Omental fat pad (tissue), 4 donors: ENCODE measurements around the gene PHF21B. TPM values are rescaled to one million over a fixed set of nuclear protein-coding genes. Genes with fewer than 3 reads are reported as not detected.

ENCODE experiments used
- ATAC-seq: fragments of 150-250 bp; one replicate; pipeline ENCODE4 v1.9.1; 2016; ENCODE audit warnings: mild to moderate bottlenecking, moderate library complexity; ENCODE audit not compliant: low FRiP score
- DNase-seq: peaks from one replicate; pipeline ENCODE4 v3.0.0-alpha.2; 2019; ENCODE audit warnings: low spot score
- total RNA-seq, 4 donors: library from RNA; depleted of rRNA; stranded (reverse); fragments of >200 nt; gene quantifications; one replicate each; pipeline ENCODE4 v1.1.0, GENCODE V29; 2016
- TF ChIP-seq, protein P1 (sequence below), 3 donors: fragments of 450-650 bp; IDR thresholded peaks; one replicate each; pipeline ENCODE4 v1.5.1; 2016 to 2017; ENCODE audit warnings: antibody characterized with exemption in 3 of 3, mild to moderate bottlenecking in 3 of 3, moderate library complexity in 2 of 3

The PHF21B gene
- total RNA-seq, 4 donors from 2014 or later, result 0.44 TPM; not detected in 3

DNA sequence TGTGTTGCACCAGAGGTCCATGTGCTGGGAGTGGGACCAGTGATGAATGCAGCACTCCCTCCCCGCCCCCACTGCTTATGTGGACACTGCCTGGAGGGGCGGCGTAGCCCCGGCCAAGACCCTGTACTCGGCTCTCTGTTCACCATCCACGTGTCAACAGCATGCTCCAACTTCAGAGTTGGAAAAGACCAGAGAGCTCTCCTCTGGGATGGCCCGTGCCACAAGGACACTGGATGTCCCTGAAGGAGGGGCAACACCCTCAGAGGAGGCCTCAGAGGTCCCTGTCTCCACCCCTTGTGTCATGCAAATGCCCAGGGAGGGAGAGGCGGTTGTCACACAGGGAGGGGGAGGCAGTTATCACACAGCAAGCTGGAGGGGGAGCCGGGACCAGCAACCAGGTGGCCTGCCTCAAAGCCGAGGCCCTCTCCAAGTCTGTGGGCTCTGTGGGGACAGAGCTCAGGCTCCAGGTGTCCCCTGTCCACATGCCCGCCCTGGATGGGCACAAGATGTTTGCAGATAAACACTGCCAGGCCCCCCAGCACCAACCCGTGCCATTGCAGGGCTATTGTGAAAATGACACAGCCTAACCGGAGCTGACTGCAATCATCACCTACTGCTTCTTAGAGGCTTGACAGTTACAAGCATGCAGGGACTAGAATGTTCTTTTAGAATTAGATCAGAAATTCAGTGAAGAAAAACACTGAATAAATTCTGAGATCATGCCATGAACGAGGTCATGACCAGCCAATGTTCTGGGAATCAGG lies 121.1 kb downstream of the PHF21B start:
- ATAC-seq, result no peak
- no peak for DNase-seq

DNA sequence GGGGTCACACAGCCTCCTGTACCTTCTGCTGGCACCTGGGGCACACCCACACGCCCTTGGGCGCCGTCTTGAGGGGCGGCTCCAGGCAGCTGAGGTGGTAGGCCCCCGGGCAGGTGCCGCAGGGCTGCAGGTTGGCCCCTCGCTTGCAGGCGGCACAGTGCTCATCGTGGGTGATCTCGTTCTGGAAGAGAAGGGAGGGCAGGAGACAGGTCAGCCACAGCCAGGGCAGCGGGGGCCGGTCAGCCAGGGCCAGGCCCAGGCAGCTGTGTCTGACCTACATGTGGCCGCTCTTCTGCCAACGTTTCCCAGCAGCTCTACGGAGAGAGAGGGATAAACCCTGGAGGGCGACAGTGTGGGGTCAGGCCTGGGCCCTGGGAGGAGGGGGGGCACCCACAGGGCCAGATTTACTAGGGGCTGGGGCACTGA lies 121.9 kb downstream of the PHF21B start:
- TF ChIP-seq, protein P1, sequence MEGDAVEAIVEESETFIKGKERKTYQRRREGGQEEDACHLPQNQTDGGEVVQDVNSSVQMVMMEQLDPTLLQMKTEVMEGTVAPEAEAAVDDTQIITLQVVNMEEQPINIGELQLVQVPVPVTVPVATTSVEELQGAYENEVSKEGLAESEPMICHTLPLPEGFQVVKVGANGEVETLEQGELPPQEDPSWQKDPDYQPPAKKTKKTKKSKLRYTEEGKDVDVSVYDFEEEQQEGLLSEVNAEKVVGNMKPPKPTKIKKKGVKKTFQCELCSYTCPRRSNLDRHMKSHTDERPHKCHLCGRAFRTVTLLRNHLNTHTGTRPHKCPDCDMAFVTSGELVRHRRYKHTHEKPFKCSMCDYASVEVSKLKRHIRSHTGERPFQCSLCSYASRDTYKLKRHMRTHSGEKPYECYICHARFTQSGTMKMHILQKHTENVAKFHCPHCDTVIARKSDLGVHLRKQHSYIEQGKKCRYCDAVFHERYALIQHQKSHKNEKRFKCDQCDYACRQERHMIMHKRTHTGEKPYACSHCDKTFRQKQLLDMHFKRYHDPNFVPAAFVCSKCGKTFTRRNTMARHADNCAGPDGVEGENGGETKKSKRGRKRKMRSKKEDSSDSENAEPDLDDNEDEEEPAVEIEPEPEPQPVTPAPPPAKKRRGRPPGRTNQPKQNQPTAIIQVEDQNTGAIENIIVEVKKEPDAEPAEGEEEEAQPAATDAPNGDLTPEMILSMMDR (IDR thresholded peaks at IDR 0.05), result no peak
- DNase-seq, result no peak
- ATAC-seq, result no peak

More for the DNA sequence above, 121.1 kb downstream of the PHF21B start:
- TF ChIP-seq, protein P1 (IDR thresholded peaks at IDR 0.05), result no peak

DNA sequence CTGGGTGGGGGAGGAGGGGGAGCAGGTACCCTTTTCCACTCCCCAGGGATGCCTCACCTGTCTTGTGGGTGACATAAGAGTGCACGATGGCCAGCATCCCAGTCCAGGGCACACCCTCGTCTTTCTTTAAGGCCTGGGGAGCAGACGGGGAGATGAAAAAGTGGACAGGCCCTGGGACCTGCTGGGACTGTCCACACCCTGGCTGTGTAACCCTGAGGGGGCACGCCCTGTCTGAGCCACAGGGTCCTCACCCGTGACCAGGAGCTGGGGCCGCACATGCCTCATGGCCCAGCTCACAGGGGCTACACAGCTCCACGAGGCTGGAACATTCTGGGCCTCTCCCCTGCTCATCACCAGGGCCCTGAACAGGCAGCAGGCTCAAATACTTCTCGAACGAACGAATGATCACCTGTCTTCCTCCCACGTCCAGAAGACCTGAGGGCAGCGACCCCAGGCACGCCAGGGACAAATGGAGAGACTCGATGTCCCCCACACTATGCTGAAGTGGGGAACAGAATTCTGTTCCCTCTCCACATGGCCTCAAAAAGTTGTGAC lies 123.9 kb downstream of the PHF21B start:
- DNase-seq (no peak), ATAC-seq (no peak)
- TF ChIP-seq, protein P1 (IDR thresholded peaks at IDR 0.05), result no peak

DNA sequence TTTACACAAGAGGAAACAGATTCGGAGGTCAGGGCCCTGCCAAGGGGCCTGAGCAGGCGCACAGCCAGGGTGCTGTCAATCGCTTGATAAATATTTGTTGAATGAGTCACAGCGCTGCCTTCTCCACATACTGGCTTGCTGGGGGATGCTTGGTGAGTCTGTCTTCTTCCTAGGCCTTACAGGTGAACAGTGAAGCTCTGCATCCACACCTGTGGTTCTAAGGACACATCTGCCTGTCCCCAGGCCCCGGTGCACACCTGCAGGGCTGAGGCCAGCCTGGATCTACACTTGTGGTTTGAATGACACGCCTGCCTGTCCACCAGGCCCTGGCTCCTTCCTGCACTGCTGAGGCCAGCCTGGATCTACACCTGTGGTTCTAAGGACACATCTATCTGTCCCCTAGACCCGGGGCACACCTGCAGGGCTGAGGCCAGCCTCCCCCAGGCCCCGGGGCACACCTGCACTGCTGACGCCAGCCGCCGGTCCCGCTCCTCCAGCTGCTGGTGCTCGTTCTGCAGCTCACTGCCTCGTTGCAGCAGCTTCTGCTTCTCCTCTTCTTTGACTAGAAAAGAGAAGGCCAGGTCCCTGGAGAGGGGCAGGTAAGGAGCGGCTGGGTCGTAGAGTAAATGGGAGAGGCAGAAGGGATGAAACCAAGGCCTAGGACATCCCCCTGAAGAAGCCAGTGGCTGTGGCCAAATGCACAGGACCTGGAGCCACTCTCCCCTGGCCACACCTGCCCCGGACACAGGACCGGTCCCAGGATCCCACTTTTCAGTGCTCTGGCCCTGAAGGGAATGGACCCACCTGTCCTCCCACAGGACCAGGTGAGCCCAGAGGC lies 124.6 kb downstream of the PHF21B start:
- no peak for DNase-seq

DNA sequence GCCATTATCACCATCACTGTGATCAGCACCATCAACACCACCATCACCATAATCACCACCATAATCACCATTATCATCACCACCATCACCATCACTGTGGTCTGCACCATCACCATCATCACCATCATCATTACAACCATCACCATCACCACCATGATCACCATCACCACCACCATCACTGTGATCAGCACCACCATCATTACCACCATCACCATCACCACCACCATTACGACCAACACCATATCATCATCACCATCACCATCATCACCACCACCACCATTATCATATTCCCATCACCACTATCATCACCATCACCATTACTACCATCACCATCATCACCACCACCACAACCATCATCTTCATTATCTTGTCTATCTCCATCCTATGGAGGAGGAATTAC lies 125.2 kb downstream of the PHF21B start:
- ATAC-seq (no peak), DNase-seq (no peak)

More for the DNA sequence above, 124.6 kb downstream of the PHF21B start:
- TF ChIP-seq, protein P1 (IDR thresholded peaks at IDR 0.05), result no peak
- no peak for ATAC-seq

DNA sequence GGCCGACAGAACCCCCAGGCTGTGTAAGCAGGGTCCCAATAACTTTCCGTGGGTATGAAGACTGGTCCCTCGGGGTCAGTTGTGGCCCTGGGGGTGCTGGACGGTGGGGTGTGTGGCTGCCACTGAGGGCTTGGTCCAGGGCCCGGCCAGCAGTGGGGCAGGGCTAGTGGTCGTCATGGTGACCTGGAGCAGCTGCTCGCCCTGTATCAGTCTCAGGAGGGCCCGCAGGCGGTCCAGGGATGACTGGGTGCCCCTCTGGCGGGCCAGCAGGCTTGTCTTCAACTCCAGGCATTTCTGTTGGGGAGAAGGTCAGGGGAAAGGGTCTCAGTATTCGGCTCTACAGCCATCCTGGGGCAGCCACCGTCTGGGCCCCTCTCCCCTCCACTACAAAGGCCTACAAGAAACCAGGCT lies 126.8 kb downstream of the PHF21B start:
- DNase-seq (no peak), ATAC-seq (no peak)
- TF ChIP-seq, protein P1 (IDR thresholded peaks at IDR 0.05), result no peak

More for the DNA sequence above, 125.2 kb downstream of the PHF21B start:
- TF ChIP-seq, protein P1 (IDR thresholded peaks at IDR 0.05), result no peak
